Loucy (cell line): ENCODE measurements around the gene DENND6B.

Experiments
- H2AFZ ChIP-seq: fragments of 200-600 bp; sonication (generic); 2 replicates; pipeline ENCODE4 v1.6.0; 2016; ENCODE audit warnings: antibody characterized with exemption, mild to moderate bottlenecking, low read length, moderate library complexity
- H3F3A ChIP-seq: fragments of 200-600 bp; 2 replicates; pipeline ENCODE4 v1.6.0; 2016; ENCODE audit warnings: antibody characterized with exemption, low read depth, mild to moderate bottlenecking
- H3K27me3 ChIP-seq: fragments of 200-600 bp; sonication (generic); 2 replicates; pipeline ENCODE4 v1.6.1; 2014; ENCODE audit warnings: low read length, mild to moderate bottlenecking; ENCODE audit not compliant: insufficient read depth, poor library complexity, severe bottlenecking
- H3K36me3 ChIP-seq: fragments of 200-600 bp; sonication (generic); 2 replicates; pipeline ENCODE4 v1.6.1; 2016; ENCODE audit warnings: low read length; ENCODE audit not compliant: insufficient read depth
- H3K4me1 ChIP-seq: fragments of 200-600 bp; sonication (generic); 2 replicates; pipeline ENCODE4 v1.5.1; 2014; ENCODE audit warnings: low read length, mild to moderate bottlenecking; ENCODE audit not compliant: insufficient read depth, poor library complexity, severe bottlenecking
- H3K4me2 ChIP-seq: fragments of 200-600 bp; sonication (generic); 2 replicates; pipeline ENCODE4 v1.6.0; 2014; ENCODE audit warnings: antibody characterized with exemption, low read length, low read depth, mild to moderate bottlenecking; ENCODE audit not compliant: poor library complexity, severe bottlenecking
- H3K4me3 ChIP-seq: fragments of 200-600 bp; sonication (generic); 2 replicates; pipeline ENCODE4 v1.5.1; 2014; ENCODE audit warnings: low read length, mild to moderate bottlenecking, mixed read lengths; ENCODE audit not compliant: poor library complexity, severe bottlenecking
- H3K79me2 ChIP-seq: fragments of 200-600 bp; sonication (generic); 2 replicates; pipeline ENCODE4 v1.6.1; 2014; ENCODE audit warnings: low read length; ENCODE audit not compliant: insufficient read depth
- H3K9ac ChIP-seq: fragments of 200-600 bp; sonication (generic); 2 replicates; pipeline ENCODE4 v1.6.0; 2014; ENCODE audit warnings: mild to moderate bottlenecking, low read depth, low read length, moderate library complexity; ENCODE audit not compliant: poor library complexity, severe bottlenecking
- H3K9me2 ChIP-seq: fragments of 200-600 bp; sonication (generic); replicated peaks from 2 replicates; pipeline ENCODE4 v1.6.1; 2016; ENCODE audit warnings: low read depth, low read length, mixed read lengths
- H3K9me3 ChIP-seq: fragments of 200-600 bp; sonication (generic); 2 replicates; pipeline ENCODE4 v1.6.1; 2014; ENCODE audit warnings: mild to moderate bottlenecking, antibody characterized with exemption, low read length, low read depth; ENCODE audit not compliant: insufficient read depth
- H4K20me1 ChIP-seq: fragments of 200-600 bp; sonication (generic); 2 replicates; pipeline ENCODE4 v1.6.0; 2014; ENCODE audit warnings: antibody characterized with exemption, low read length, mild to moderate bottlenecking; ENCODE audit not compliant: insufficient read depth, poor library complexity, severe bottlenecking
- CTCF ChIP-seq: fragments of 200-600 bp; sonication (generic); conservative IDR thresholded peaks from 2 replicates; pipeline ENCODE4 v1.5.1; 2014; ENCODE audit warnings: mild to moderate bottlenecking, antibody characterized with exemption, low read length
- EZH2phosphoT487 ChIP-seq: fragments of 200-600 bp; IDR thresholded peaks from 2 replicates; pipeline ENCODE4 v1.6.1; 2018; ENCODE audit warnings: antibody characterized with exemption, mild to moderate bottlenecking, moderate library complexity, borderline replicate concordance

DENND6B gene

GRCh38 chr22:50281957-50282356, 44.9 kb downstream of the DENND6B start:
- no peaks in the 10 kb centered on the region for H3K9me2 ChIP-seq
- TF ChIP-seq CTCF (no peak), EZH2phosphoT487 (no peak)
- no peaks in the 10 kb centered on the region for H4K20me1 ChIP-seq
- no peaks in the 10 kb centered on the region for H3K9me3 ChIP-seq
- H2AFZ ChIP-seq: no peak overlapping the region
- no peak overlapping the region for H3K4me3 ChIP-seq
- no peaks in the 10 kb centered on the region for H3K79me2 ChIP-seq
- no peaks in the 10 kb centered on the region; the same call in 1 of the 2 replicates for H3K36me3 ChIP-seq
- no peak overlapping the region for H3K4me2 ChIP-seq
- H3K9ac ChIP-seq: no peak overlapping the region
- no peaks in the 10 kb centered on the region for H3K4me1 ChIP-seq
- no peaks in the 10 kb centered on the region for H3F3A ChIP-seq
- H3K27me3 ChIP-seq: no peaks in the 10 kb centered on the region

DNA sequence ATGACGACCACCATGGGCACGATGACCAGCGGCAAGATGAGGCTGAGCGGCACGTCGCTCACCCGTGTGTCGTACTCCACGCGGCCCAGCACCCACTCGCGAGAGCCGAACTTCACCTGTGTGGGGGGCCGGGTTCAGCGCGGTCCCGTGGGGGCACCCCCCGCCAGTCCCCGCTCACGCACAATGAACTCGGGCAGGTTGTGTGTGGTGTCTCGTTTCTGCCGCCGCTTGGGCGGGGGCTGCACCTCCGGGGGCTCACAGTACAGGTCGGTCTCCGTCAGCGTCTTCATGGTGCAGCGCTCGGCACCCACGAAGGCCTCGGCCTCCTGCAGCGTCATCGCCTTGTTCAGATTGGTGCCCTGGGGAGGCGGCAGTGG, 45.4 kb downstream of the DENND6B start:
- no peak overlapping the region for H2AFZ ChIP-seq
- no peaks in the 10 kb centered on the region for H3K27me3 ChIP-seq
- no peaks in the 10 kb centered on the region for H3K9me3 ChIP-seq
- H3F3A ChIP-seq: no peaks in the 10 kb centered on the region
- no peaks in the 10 kb centered on the region for H3K9me2 ChIP-seq
- no peak overlapping the region for H3K4me3 ChIP-seq
- no peaks in the 10 kb centered on the region for H4K20me1 ChIP-seq
- no peak overlapping the region for H3K4me2 ChIP-seq
- H3K79me2 ChIP-seq: no peaks in the 10 kb centered on the region
- TF ChIP-seq CTCF (no peak), EZH2phosphoT487 (no peak)
- no peaks in the 10 kb centered on the region; the same call in 1 of the 2 replicates for H3K36me3 ChIP-seq
- H3K4me1 ChIP-seq: no peaks in the 10 kb centered on the region
- H3K9ac ChIP-seq: no peak overlapping the region

GRCh38 chr22:50280708-50281383, 46.0 kb downstream of the DENND6B start:
- Histone ChIP-seq H3K4me2 (no peak overlapping the region), H2AFZ (no peak overlapping the region), H3K4me3 (no peak overlapping the region), H3F3A (no peaks in the 10 kb centered on the region), H3K9me3 (no peaks in the 10 kb centered on the region), H3K79me2 (no peaks in the 10 kb centered on the region), H3K4me1 (no peaks in the 10 kb centered on the region), H4K20me1 (no peaks in the 10 kb centered on the region), H3K9ac (no peak overlapping the region), H3K36me3 (no peaks in the 10 kb centered on the region; the same call in 1 of the 2 replicates), H3K9me2 (no peaks in the 10 kb centered on the region), H3K27me3 (no peaks in the 10 kb centered on the region)
- TF ChIP-seq EZH2phosphoT487 (no peak), CTCF (no peak)
